22Rv1 (cell line): ENCODE results near the gene HTR3B.
"Not testable (repeated sequence)": the region's sequence is repeated elsewhere in the genome, so short reads cannot be mapped to it uniquely, and the experiment has no call there.

Experiments used
- CTCF ChIP-seq: fragments of 450-650 bp; IDR thresholded peaks from 2 replicates; pipeline ENCODE4 v1.5.1; 2017; ENCODE audit warnings: mild to moderate bottlenecking
- ZFX ChIP-seq: fragments of 450-650 bp; IDR thresholded peaks from 2 replicates; pipeline ENCODE4 v1.6.1; 2017; ENCODE audit warnings: antibody characterized with exemption, borderline replicate concordance

GRCh38 chr11:113911491-113911890 is 6.9 kb downstream of the HTR3B start:
- not testable (repeated sequence) for TF ChIP-seq CTCF, ZFX
